ENCODE measurements around the gene CEP85L. TPM values are rescaled to one million over a fixed set of nuclear protein-coding genes. Genes with fewer than 3 reads are reported as not detected.

The CEP85L gene
- total RNA-seq, 1 donor from 2014 or later: 3.3 TPM

DNA sequence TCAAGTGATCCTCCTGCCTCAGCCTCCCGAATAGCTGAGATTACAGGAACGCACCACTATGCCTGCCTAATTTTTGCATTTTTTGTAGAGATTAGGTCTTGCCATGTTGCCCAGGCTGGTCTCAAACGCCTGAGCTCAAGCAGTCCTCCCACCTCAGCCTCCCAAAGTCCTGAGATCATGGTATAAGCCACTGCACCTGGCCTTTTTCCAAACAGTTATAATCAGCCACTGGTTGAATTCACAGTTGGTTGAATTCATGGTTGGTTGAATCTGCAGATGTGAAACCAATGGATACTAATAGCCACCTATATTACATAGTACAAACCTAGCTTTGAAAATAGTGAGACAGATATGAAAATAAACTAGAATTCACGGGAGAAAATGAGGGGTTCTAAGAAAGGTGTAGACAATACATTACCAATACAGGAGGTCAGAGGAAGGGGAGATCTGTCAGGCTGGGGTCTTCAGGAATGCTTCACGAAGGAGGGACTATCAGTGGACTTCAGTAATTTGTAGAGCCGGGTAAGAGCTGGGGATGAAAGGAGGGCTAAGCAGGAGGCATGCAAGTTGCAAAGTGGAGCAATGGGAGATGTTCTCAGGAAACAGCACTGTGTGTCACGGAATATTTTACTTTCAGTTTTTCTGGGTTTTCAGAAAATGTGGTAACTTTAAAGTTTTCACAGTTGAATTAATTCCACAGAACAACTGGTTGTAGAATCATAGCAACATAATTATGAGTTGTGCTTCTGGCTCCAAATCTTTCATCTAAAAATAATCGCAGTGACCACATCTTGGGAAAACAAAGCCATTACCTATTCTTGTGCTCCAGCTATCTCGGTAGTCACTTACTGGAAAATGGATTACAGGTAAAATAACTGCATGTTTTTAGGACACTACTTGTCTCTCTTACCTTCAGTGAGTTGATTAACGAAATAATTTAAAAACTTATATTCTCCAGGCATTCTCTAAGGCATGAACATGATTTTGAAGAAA lies 12.9 kb upstream of the CEP85L start:
- TF ChIP-seq CTCF (conservative IDR thresholded peaks at IDR 0.05; ENCODE audit: low read depth, low read length): no peak
- no peak for DNase-seq (ENCODE audit: low read depth)
- H3K4me3 ChIP-seq (ENCODE audit: low read depth, low read length): no peak overlapping the region

DNA sequence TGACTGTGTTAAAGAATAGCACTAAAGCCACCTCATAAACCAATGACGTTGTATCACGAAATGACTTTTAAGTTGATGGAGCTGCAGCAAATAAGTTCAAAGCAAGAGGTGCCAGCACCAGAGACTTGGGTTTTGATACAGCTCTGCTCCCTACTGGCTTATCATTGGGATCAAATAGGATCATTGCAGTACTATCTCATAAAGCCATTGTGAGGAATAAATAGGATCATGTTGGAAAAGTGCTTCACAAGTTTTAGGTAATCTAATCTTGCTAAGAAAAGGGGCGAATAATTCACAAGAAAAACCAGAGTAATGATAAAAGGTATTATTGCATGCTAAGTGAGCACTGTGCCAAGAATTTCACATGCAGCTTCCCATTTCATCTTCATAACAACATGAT lies 10.4 kb upstream of the CEP85L start:
- DNase-seq (ENCODE audit: low read depth): no peak
- no peak overlapping the region for H3K4me3 ChIP-seq (ENCODE audit: low read depth, low read length)
- no peak for TF ChIP-seq CTCF (conservative IDR thresholded peaks at IDR 0.05; ENCODE audit: low read depth, low read length)

- TF ChIP-seq CTCF (conservative IDR thresholded peaks at IDR 0.05; ENCODE audit: low read depth, low read length): no peak
- no peak overlapping the region for H3K4me3 ChIP-seq (ENCODE audit: low read depth, low read length)
- no peak for DNase-seq (ENCODE audit: low read depth)
Observed at GRCh38 chr6:118660218-118660569, 8.8 kb upstream of the CEP85L start.

DNA sequence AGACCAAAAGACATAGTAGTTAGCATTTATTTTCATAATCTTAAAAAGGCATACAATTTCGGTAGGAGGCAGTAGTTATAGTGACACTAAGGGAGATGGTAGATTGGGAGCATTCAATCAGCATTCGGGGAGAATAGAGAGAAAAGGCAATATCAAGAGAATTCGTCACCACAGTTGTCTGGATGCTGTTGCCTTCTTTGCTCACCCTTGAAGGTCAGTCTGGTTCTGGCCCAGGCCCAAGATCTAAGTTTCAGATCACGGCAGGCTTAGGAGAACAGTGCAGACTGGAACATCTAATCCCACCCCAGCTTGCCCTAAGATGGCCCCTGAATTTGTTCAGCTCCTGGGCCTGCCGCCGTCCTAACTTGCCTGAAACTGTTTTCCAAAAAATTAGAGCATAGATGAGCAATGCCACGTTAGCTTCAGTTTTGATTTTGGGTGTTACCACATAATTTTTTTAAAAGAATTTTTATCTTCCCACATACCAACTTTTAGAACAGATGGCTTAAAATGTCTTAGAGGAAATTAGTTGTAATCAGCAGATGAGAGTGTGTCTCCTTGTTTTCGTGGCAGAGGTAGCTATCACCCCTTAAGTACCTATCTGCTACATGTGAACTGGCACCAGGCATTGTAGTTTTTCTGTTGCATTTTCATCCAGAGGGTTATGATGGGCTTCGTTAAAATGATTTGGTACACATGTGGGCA lies 8.3 kb upstream of the CEP85L start:
- DNase-seq (ENCODE audit: low read depth): no peak
- no peak overlapping the region for H3K4me3 ChIP-seq (ENCODE audit: low read depth, low read length)
- TF ChIP-seq CTCF (conservative IDR thresholded peaks at IDR 0.05; ENCODE audit: low read depth, low read length): no peak

- DNase-seq (ENCODE audit: low read depth): no peak
- H3K4me3 ChIP-seq (ENCODE audit: low read depth, low read length): no peak overlapping the region
- no peak for TF ChIP-seq CTCF (conservative IDR thresholded peaks at IDR 0.05; ENCODE audit: low read depth, low read length)
Observed at GRCh38 chr6:118656847-118657451, 5.6 kb upstream of the CEP85L start.

GRCh38 chr6:118652051-118652615 lies 742 bp upstream of the CEP85L start:
- no peak for DNase-seq (ENCODE audit: low read depth)
- no peak for TF ChIP-seq CTCF (conservative IDR thresholded peaks at IDR 0.05; ENCODE audit: low read depth, low read length)
- H3K4me3 ChIP-seq (ENCODE audit: low read depth, low read length): peak overlapping the region; percentile 90

All from epithelial cell of proximal tubule (primary cell).